Subcutaneous abdominal adipose tissue (tissue), 5 donors: Measurements from ENCODE around the gene NIM1K.
"Not testable (repeated sequence)": the region's sequence is repeated elsewhere in the genome, so short reads cannot be mapped to it uniquely, and the experiment has no call there.

Experiments
- H3K27ac ChIP-seq: one replicate; pipeline ENCODE4 v1.7.0; 2013; ENCODE audit warnings: low read depth, mild to moderate bottlenecking, inconsistent platforms, low read length, moderate library complexity
- H3K27me3 ChIP-seq, 5 donors: one replicate each; pipeline ENCODE4 v1.7.0; 2013; ENCODE audit warnings: low read length in 5 of 5, inconsistent platforms in 1 of 5; ENCODE audit not compliant: control insufficient read depth in 5 of 5, insufficient read depth in 4 of 5
- H3K36me3 ChIP-seq, 5 donors: one replicate each; pipeline ENCODE4 v1.7.0; 2013; ENCODE audit warnings: low read length in 5 of 5; ENCODE audit not compliant: control insufficient read depth in 5 of 5, insufficient read depth in 5 of 5
- H3K4me1 ChIP-seq, 5 donors: one replicate each; pipeline ENCODE4 v1.7.0; 2013; ENCODE audit warnings: low read length in 5 of 5, mild to moderate bottlenecking in 3 of 5, moderate library complexity in 1 of 5; ENCODE audit not compliant: control insufficient read depth in 5 of 5, insufficient read depth in 5 of 5
- H3K4me3 ChIP-seq, 5 donors: one replicate each; pipeline ENCODE4 v1.7.0; 2013; ENCODE audit warnings: low read length in 5 of 5, low read depth in 1 of 5
- H3K9ac ChIP-seq, 5 donors: one replicate each; pipeline ENCODE4 v1.7.0; 2013; ENCODE audit warnings: low read length in 5 of 5, mild to moderate bottlenecking in 4 of 5, moderate library complexity in 3 of 5
- H3K9me3 ChIP-seq, 5 donors: one replicate each; pipeline ENCODE4 v1.7.0; 2013; ENCODE audit warnings: low read length in 5 of 5; ENCODE audit not compliant: control insufficient read depth in 5 of 5
- donor health status: healthy.
- donor health status: healthy.
- donor health status: healthy.
- donor health status: healthy.
- donor health status: healthy.

Gene NIM1K

DNA sequence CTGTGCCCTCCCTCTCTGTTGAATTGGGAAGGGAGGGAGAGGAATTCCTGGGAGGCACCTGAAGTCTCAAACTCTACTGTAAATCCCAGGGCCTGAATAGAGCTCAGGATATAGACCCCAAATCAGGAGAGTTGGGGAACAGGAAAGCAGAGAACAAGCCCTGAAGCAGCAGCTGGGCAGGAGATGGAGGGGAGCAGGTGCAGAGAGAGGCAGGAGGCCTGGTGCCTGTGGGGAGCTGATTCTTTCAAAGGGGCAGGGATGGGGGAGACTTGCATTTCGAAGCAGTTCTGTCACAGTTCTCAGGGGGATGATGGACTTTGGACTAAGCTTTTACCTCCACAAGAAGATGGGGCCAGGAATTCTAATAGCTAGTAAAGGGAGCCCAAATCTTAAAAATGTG is 50.2 kb downstream of the NIM1K start:
- H3K36me3 ChIP-seq = no peaks in the 10 kb centered on the region
- no peaks in the 10 kb centered on the region for H3K9me3 ChIP-seq
- H3K4me3 ChIP-seq = no peak overlapping the region
- no peaks in the 10 kb centered on the region for H3K27me3 ChIP-seq
- H3K9ac ChIP-seq = no peak overlapping the region
- H3K4me1 ChIP-seq = peaks cover 0 to 8% (median 0%) of the 10 kb centered on the region in 5 donors
- no peak overlapping the region for H3K27ac ChIP-seq

DNA sequence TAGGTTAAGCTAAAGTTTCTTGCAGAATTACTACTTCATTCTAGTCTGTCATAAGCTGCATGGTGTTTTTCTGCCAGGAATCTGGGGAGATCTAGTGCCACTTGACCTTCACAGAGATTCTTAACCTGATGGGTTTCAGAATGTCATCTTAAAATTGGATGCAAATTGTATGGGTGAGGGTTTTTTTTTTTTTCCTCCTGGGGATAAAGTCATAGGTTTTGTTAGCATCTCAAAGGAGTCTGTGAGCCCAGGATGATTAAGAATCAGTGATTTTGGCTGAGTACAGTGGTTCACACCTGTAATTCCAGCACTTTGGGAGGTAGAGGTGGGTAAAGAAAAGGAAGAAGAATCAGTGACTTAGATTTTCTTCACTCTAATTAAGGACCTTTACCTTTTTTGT is 51.2 kb downstream of the NIM1K start:
- no peaks in the 10 kb centered on the region for H3K36me3 ChIP-seq
- H3K27me3 ChIP-seq = no peaks in the 10 kb centered on the region
- H3K4me1 ChIP-seq = peaks cover 0 to 6% (median 0%) of the 10 kb centered on the region in 5 donors
- no peak overlapping the region for H3K27ac ChIP-seq
- no peak overlapping the region for H3K9ac ChIP-seq
- H3K9me3 ChIP-seq = no peaks in the 10 kb centered on the region
- H3K4me3 ChIP-seq = no peak overlapping the region

DNA sequence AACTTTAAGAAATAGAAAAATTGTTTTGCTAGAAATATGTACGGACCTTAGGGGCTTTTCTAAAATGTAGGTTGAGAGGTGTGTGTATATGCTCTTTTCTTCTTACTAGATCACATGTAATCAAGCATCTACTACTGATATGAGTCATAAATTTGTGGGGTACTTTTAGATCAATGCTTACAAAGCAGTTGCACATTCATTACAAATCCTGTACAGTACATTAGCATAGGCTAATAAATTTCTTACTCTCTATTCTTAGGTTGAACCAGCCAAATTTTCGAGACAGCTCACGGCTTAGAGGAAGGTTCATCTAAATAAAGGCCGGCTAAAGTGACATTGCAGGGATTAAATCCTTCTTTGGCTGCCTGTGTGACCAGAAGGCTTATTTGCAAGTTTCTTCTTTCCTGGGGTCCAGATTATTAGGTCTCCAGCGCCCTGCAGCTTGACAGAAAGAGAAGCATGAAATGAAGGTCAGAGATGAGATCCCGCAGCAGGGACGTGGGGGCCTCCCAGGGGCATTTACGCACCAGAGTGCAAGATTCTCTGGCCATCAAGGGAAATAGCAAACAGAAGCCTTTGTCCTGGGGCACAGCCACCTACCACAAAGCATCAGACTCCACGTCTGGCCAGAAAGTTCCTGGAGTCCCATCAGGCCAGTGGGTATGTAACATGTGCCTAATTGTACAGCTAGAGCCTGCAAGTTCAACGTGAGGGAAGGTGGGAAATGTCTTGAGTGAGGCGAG is 53.0 kb downstream of the NIM1K start:
- Histone ChIP-seq H3K36me3 (no peaks in the 10 kb centered on the region), H3K27ac (no peak overlapping the region), H3K9me3 (no peaks in the 10 kb centered on the region), H3K9ac (no peak overlapping the region), H3K27me3 (no peaks in the 10 kb centered on the region), H3K4me1 (peaks cover 0 to 6% (median 0%) of the 10 kb centered on the region in 5 donors), H3K4me3 (no peak overlapping the region)

DNA sequence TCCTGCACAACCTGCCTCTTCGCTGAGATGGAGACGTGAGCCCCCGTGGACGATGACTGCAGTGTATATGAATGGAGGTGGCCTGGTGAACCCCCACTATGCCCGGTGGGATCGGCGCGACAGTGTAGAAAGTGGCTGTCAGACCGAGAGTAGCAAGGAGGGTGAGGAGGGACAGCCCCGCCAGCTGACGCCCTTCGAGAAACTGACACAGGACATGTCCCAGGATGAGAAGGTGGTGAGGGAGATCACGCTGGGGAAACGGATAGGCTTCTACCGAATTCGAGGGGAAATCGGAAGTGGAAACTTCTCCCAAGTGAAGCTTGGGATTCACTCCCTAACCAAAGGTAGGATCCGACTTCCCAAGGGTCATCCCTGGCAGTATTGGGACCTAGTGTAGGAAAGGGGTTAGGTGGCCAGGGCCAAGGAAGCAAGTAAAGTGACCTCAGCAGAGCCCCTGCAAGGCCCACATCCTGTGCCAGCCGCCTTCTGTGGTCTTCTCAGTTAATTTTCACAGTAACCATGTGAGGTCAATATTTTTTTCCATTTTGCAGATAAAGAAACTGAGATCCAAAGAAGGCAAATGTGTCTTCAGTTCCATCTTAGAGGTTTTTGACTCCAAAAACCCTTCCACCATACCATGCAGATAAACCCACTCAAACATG is 53.8 kb downstream of the NIM1K start:
- Histone ChIP-seq H3K27ac (no peak overlapping the region), H3K27me3 (no peaks in the 10 kb centered on the region), H3K9me3 (no peaks in the 10 kb centered on the region), H3K4me3 (no peak overlapping the region), H3K36me3 (no peaks in the 10 kb centered on the region), H3K4me1 (peaks cover 0 to 14% (median 6%) of the 10 kb centered on the region in 5 donors), H3K9ac (no peak overlapping the region)

DNA sequence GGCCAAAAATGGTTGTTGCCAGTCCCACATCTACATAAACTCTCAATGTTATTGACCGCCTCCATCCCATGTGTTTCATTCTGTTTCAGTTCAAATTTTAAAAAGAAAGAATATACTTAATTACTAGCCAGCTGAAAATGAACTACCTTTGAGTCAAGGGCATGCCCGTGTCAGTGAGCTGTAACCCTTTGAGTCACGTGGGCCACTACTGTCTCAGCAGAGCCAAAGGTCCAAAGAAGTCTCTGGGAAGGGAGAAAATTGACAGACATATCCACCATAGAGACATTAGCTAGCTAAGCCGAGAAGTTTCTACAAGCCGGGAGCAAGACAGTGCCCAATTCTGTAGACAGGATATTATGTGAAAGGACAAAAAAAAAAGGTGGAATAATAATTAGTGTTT is 59.7 kb downstream of the NIM1K start:
- Histone ChIP-seq H3K9ac (no peak overlapping the region), H3K27ac (no peak overlapping the region), H3K4me3 (no peak overlapping the region), H3K27me3 (no peaks in the 10 kb centered on the region), H3K9me3 (no peaks in the 10 kb centered on the region), H3K36me3 (no peaks in the 10 kb centered on the region), H3K4me1 (peaks cover 0 to 14% (median 11%) of the 10 kb centered on the region in 5 donors)

DNA sequence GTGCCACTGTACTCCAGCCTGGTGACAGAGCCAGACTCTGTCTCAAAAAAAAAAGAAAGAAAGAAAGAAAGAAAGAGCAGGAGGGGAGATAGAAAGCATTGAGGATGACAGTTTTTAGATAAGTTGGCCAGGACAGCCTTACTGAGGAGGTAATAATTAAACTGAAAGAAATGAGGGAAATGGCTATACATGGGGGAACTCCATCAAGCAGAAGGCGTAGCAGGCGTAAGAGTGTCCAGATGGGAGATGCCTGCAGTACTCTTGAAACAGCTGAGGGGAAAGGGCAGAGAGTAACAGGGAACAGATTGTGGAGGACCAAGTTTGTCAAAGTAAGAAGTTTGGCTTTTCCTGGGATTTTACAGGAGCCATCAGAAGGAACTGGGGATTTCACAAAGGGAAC is 63.7 kb downstream of the NIM1K start:
- Histone ChIP-seq H3K27me3 (no peaks in the 10 kb centered on the region), H3K27ac (no peak overlapping the region), H3K9ac (no peak overlapping the region), H3K36me3 (no peaks in the 10 kb centered on the region), H3K9me3 (no peaks in the 10 kb centered on the region), H3K4me3 (no peak overlapping the region), H3K4me1 (peaks cover 0 to 8% (median 6%) of the 10 kb centered on the region in 5 donors)

DNA sequence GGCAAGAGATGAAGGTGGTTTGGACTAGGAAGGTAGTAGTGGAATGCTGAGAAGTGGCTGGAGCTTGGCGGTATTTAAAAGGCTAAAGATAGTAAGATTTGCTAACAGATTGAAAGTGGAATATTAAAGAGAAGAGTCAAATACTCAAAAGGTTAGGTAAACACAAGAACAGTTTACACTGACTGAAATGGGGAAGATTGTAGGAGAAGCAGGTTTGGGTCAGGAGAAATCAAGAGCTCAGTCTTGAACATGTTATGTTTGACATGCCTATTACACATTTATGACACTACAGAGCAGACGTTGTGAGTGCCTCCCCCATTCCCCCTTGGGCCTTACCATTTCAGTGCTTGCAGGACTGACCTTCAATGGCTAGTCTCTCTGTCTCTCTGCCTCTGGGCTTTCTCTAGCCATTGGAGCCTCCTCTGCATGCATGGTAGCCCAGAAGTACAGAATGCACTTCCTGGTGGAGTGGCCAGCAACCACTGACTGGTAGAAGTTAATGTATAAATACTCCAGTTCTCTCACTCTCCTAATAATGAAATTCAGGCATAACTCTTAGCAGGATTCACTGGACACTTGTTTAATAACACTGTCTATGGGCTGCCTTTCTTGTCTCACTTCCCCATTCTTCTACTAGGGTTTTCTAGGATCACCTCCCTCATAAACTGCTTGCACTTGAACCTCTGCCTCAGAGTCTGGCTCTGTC is 64.4 kb downstream of the NIM1K start:
- Histone ChIP-seq H3K9ac (no peak overlapping the region), H3K4me3 (no peak overlapping the region), H3K9me3 (no peaks in the 10 kb centered on the region), H3K27me3 (no peaks in the 10 kb centered on the region), H3K27ac (no peak overlapping the region), H3K36me3 (no peaks in the 10 kb centered on the region), H3K4me1 (peaks cover 0 to 6% (median 0%) of the 10 kb centered on the region in 5 donors)

DNA sequence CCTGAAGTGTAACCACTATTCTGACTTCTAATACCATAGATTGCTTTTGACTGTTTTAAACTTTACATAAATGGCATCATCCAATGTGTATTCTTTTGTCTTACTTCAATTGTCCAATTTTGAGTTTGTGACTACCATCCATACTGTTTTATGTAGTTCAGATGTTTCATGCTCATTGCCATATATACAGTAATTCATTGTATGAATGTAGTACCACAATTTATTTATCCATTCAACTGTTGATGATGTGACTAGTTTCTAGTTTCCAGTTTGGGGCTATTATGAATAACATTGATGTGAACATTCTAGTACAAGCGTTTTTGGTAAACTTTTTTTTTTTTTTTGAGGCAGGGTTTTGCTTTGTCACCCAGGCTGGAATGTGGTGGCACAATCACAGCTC is 66.1 kb downstream of the NIM1K start:
- Histone ChIP-seq H3K27ac (no peak overlapping the region), H3K36me3 (no peaks in the 10 kb centered on the region), H3K9me3 (no peaks in the 10 kb centered on the region), H3K9ac (no peak overlapping the region), H3K4me1 (no peaks in the 10 kb centered on the region), H3K4me3 (no peak overlapping the region), H3K27me3 (no peaks in the 10 kb centered on the region)

DNA sequence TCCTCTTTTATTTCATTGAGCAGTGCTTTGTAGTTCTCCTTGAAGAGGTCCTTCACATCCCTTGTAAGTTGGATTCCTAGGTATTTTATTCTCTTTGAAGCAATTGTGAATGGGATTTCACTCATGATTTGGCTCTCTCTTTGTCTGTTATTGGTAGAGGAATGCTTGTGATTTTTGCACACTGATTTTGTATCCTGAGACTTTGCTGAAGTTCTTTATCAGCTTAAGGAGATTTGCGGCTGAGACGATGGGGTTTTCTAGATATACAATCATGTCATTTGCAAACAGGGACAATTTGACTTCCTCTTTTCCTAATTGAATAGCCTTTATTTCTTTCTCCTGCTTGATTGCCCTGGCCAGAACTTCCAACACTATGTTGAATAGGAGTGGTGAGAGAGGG is 70.2 kb downstream of the NIM1K start:
- not testable (repeated sequence) for H3K4me1 ChIP-seq, H3K4me3 ChIP-seq, H3K36me3 ChIP-seq, H3K9me3 ChIP-seq, H3K9ac ChIP-seq, H3K27ac ChIP-seq, H3K27me3 ChIP-seq

DNA sequence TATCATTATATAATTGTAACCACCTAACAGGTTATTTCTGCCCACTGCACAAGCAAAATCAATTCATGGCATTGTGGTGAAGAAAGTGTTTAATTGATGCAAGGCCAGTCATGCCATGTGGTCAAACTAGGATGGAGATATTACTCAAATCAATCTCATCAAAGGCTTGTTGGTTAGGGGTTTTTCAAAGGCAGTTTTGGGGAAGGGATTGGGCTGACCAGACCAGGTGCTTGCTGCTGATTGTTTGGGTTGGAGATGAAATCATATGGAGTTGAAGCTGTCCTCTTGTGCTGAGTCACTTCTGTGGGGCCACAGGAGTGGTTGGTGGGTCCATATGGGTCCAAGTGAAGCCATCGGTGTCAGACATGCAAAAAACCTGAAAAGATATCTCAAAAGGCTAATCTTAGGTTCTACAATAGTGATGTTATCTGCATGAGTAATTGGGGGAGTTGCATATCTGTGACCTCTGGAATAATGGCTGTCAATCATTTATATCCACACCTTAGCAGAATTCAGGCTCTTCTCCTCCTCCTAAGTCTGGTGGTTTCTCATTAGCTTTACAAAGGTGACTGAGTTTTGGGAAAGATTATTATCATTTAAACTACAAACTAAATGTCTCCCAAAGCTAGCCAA is 76.3 kb downstream of the NIM1K start:
- no peak overlapping the region for H3K4me3 ChIP-seq
- H3K36me3 ChIP-seq = no peaks in the 10 kb centered on the region
- peaks cover 0 to 3% (median 0%) of the 10 kb centered on the region in 5 donors for H3K9me3 ChIP-seq
- H3K4me1 ChIP-seq = no peaks in the 10 kb centered on the region
- H3K9ac ChIP-seq = no peak overlapping the region
- no peak overlapping the region for H3K27ac ChIP-seq
- H3K27me3 ChIP-seq = no peaks in the 10 kb centered on the region
